ENCODE measurements around the gene GABARAP. TPM values are rescaled to one million over a fixed set of nuclear protein-coding genes. Genes with fewer than 3 reads are reported as not detected.

GABARAP gene
- total RNA-seq, 1 donor from 2014 or later: 277 TPM

DNA sequence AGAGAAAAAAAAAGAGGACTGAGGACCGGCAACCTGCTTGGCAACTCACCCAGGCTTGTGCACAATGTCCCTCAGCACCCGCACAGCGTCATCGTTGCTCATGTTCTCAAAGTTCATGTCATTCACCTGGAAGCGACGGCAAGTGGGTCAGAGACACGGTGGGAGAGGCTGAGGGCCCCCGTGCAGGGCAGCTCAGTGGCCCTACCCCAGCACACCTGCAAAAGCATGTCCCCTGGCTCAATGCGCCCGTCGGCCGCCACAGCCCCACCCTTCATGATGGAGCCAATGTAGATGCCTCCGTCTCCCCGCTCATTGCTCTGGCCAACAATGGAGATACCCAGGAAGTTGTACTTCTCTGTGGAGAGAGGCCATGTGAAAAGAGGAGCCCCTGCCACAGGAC, 13.3 kb downstream of the GABARAP start:
- Histone ChIP-seq H3K27me3 (ENCODE audit: control insufficient read depth, insufficient read depth, low read length) (no peaks in the 10 kb centered on the region), H3K4me3 (ENCODE audit: low read depth, low read length) (no peak overlapping the region), H3K36me3 (ENCODE audit: control insufficient read depth, insufficient read depth, low read length) (peaks cover 4% of the 10 kb centered on the region)
- TF ChIP-seq, protein P1, sequence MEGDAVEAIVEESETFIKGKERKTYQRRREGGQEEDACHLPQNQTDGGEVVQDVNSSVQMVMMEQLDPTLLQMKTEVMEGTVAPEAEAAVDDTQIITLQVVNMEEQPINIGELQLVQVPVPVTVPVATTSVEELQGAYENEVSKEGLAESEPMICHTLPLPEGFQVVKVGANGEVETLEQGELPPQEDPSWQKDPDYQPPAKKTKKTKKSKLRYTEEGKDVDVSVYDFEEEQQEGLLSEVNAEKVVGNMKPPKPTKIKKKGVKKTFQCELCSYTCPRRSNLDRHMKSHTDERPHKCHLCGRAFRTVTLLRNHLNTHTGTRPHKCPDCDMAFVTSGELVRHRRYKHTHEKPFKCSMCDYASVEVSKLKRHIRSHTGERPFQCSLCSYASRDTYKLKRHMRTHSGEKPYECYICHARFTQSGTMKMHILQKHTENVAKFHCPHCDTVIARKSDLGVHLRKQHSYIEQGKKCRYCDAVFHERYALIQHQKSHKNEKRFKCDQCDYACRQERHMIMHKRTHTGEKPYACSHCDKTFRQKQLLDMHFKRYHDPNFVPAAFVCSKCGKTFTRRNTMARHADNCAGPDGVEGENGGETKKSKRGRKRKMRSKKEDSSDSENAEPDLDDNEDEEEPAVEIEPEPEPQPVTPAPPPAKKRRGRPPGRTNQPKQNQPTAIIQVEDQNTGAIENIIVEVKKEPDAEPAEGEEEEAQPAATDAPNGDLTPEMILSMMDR (IDR thresholded peaks at IDR 0.05; ENCODE audit: insufficient read depth, low read length, poor library complexity, severe bottlenecking): no peak
- DNase-seq (ENCODE audit: low read depth): no peak

DNA sequence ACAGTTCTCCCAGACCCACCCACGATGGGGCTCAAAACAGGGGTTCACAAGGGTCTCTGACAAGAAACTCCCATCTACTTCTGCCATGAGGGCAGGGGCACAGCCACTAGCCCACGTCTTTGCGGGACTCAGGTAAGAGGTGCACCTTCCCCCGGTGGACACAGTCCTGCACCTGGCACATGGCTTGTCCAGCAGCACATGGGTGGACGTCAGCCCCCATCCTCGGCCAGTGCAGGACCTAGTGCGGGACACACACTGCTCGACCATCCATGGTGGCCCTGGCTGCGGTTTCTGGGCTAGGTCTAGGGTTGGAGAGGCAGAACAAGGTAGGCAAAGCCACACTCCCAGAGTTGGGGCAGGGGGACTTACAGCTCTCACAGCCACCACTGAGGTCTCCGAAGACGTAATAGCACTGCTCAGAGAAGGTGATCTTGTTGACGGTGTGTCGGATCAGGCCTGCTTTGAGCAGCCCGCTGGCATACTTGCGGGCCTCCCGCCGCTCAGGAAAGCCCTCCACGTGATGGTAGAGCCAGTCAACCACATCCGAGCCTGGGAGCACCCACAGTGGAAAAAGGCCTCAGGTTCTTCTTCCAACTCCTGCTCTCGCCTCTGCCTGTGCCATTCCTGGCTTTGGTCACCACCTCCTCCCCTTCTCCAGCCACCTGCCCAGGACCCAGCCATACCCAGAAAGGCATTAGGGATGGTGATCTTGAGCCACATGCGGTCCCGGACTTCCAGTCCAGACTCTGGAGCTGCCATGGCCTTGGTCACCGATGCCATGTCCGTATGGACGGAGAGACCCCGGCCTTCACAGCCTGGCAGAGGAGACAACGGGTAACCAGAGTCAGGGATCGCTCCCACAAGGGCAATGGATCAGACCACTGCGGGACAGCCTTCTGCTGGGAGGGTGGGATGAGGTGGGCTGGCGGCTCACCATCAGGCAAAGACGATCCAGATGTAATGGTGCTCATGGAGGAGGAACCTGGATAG, 15.2 kb downstream of the GABARAP start:
- no peak for DNase-seq (ENCODE audit: low read depth)
- TF ChIP-seq, protein P1 (IDR thresholded peaks at IDR 0.05; ENCODE audit: insufficient read depth, low read length, poor library complexity, severe bottlenecking): no peak
- H3K36me3 ChIP-seq (ENCODE audit: control insufficient read depth, insufficient read depth, low read length): peaks cover 7% of the 10 kb centered on the region
- no peak overlapping the region for H3K4me3 ChIP-seq (ENCODE audit: low read depth, low read length)
- H3K27me3 ChIP-seq (ENCODE audit: control insufficient read depth, insufficient read depth, low read length): no peaks in the 10 kb centered on the region

DNA sequence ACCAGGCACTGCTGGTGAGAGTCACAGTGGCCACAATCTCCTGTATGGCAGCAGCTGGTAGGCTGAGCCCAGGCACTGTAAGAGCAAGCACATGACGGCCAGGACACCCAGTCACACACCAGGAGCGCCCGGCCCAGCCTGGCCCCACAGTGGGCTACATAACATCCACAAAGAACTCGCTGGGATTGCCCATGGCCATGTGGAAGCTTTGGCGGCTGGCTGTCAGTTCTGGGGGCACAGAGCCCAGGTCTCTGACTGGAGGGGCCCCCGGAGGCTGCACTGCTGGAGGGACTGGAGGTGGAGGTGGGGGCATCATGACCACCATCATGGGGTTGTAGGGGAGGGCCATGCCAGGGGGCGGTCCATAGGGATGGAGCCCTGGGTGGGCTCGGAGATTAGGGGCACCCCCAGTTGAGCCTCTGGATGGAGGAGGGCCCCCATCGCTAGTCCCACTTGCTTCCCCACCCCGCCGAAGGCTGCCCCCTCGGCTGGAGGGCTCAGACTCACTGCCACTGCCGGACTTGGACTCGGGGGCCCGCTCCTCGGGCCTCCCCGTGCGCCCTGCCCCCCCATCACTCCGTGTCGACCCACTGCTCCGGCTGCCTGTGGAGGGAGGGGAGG, 16.4 kb downstream of the GABARAP start:
- H3K27me3 ChIP-seq (ENCODE audit: control insufficient read depth, insufficient read depth, low read length): no peaks in the 10 kb centered on the region
- DNase-seq (ENCODE audit: low read depth): no peak
- peaks cover 7% of the 10 kb centered on the region for H3K36me3 ChIP-seq (ENCODE audit: control insufficient read depth, insufficient read depth, low read length)
- TF ChIP-seq, protein P1 (IDR thresholded peaks at IDR 0.05; ENCODE audit: insufficient read depth, low read length, poor library complexity, severe bottlenecking): no peak
- no peak overlapping the region for H3K4me3 ChIP-seq (ENCODE audit: low read depth, low read length)

DNA sequence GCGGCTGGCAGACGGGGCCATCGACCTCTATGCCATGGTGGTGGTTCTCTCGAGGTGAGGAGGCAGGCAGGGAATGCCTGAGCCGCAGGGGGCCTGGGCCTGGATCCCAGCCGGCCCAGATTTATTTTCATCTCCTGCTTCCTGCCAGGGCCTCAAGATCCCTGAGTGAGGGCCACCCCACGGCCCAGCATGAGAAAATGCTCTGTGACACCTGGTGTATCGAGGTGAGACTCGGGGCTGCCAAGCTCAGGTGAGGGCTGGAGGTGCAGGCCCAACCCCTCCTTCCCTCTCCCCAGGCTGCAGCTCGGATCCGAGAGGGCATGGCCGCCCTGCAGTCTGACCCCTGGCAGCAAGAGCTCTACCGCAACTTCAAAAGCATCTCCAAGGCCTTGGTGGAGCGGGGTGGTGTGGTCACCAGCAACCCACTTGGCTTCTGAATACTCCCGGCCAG, 17.6 kb downstream of the GABARAP start:
- Histone ChIP-seq H3K27me3 (ENCODE audit: control insufficient read depth, insufficient read depth, low read length) (no peaks in the 10 kb centered on the region), H3K36me3 (ENCODE audit: control insufficient read depth, insufficient read depth, low read length) (peaks cover 7% of the 10 kb centered on the region), H3K4me3 (ENCODE audit: low read depth, low read length) (no peak overlapping the region)
- no peak for DNase-seq (ENCODE audit: low read depth)
- TF ChIP-seq, protein P1 (IDR thresholded peaks at IDR 0.05; ENCODE audit: insufficient read depth, low read length, poor library complexity, severe bottlenecking): no peak

DNA sequence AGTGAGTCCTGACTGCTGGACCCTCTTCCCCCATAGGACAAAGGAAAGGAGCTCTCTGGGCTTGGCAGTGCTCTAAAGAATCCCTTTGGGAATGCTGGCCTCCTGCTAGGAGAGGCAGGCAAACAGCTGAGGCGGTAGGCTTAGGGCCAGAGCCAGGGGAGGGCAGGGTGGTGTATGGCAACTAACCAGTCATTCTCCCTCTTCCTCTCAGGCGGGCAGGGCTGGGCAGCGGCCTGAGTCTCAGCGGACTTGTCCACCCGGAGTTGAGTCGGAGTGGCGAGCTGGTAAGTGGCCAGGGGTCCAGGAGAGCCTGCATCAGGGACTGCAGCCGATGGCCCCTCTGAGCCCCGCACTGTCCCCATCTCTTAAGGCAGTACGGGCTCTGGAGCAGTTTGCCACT, 18.1 kb downstream of the GABARAP start:
- Histone ChIP-seq H3K36me3 (ENCODE audit: control insufficient read depth, insufficient read depth, low read length) (peaks cover 5% of the 10 kb centered on the region), H3K27me3 (ENCODE audit: control insufficient read depth, insufficient read depth, low read length) (no peaks in the 10 kb centered on the region), H3K4me3 (ENCODE audit: low read depth, low read length) (no peak overlapping the region)
- TF ChIP-seq, protein P1 (IDR thresholded peaks at IDR 0.05; ENCODE audit: insufficient read depth, low read length, poor library complexity, severe bottlenecking): no peak
- DNase-seq (ENCODE audit: low read depth): no peak

All from kidney epithelial cell (primary cell).